Measurements from ENCODE around the gene GJC2.

Gene GJC2

DNA sequence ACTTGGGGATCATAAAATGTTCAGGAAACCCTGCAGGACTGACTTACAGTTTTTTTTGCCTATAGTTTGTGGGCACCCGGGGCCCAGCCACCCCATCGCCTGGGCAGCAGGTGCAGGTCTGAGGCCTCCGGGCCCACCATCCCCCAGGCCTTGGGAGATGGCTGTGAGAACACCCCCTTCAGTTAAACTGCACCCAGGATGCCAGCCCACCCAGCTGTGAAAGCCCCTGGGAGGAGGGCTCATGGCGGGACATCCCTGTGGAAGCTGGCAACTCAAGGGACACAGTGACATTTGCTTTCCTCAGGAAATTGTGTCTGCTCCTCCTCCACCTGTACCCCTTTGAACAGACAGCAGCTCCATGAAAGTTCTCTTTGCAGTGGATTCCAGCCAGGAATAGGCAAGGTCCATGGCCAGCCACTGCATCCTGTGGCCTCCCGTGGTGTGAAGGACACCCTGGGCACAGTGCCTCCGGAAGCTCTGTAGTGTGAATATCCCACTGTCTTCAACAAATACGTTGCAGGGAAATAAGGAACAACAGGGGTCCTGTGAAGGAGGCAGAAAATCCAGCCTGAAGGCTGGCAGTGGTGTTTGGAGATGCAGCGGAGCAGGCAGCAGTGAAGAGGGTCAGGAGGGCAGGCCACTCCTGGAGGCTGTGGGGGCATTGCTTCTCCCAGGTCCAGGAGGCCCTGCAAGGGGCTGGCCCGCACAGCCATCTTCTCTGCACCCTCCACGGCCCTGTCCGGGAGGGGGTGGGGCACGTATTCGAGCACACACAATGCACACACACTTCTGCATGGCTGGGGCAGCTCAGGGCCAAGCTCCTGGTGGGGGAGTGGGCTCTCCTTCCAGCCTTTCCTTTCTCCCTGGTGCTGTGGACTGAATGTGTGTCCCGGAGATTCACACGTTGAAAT lies 56.1 kb downstream of the GJC2 start:
- no peak overlapping the region for H3K4me3 ChIP-seq (ENCODE audit: low read depth, low read length)
- TF ChIP-seq, protein P1, sequence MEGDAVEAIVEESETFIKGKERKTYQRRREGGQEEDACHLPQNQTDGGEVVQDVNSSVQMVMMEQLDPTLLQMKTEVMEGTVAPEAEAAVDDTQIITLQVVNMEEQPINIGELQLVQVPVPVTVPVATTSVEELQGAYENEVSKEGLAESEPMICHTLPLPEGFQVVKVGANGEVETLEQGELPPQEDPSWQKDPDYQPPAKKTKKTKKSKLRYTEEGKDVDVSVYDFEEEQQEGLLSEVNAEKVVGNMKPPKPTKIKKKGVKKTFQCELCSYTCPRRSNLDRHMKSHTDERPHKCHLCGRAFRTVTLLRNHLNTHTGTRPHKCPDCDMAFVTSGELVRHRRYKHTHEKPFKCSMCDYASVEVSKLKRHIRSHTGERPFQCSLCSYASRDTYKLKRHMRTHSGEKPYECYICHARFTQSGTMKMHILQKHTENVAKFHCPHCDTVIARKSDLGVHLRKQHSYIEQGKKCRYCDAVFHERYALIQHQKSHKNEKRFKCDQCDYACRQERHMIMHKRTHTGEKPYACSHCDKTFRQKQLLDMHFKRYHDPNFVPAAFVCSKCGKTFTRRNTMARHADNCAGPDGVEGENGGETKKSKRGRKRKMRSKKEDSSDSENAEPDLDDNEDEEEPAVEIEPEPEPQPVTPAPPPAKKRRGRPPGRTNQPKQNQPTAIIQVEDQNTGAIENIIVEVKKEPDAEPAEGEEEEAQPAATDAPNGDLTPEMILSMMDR (IDR thresholded peaks at IDR 0.05; ENCODE audit: low read depth, low read length): no peak

- TF ChIP-seq, protein P1 (IDR thresholded peaks at IDR 0.05; ENCODE audit: low read depth, low read length): no peak
- H3K4me3 ChIP-seq (ENCODE audit: low read depth, low read length): no peak overlapping the region
Observed at GRCh38 chr1:228206582-228207351, 57.0 kb downstream of the GJC2 start.

GRCh38 chr1:228207381-228207810 lies 57.7 kb downstream of the GJC2 start:
- TF ChIP-seq, protein P1 (IDR thresholded peaks at IDR 0.05; ENCODE audit: low read depth, low read length): no peak
- no peak overlapping the region for H3K4me3 ChIP-seq (ENCODE audit: low read depth, low read length)

DNA sequence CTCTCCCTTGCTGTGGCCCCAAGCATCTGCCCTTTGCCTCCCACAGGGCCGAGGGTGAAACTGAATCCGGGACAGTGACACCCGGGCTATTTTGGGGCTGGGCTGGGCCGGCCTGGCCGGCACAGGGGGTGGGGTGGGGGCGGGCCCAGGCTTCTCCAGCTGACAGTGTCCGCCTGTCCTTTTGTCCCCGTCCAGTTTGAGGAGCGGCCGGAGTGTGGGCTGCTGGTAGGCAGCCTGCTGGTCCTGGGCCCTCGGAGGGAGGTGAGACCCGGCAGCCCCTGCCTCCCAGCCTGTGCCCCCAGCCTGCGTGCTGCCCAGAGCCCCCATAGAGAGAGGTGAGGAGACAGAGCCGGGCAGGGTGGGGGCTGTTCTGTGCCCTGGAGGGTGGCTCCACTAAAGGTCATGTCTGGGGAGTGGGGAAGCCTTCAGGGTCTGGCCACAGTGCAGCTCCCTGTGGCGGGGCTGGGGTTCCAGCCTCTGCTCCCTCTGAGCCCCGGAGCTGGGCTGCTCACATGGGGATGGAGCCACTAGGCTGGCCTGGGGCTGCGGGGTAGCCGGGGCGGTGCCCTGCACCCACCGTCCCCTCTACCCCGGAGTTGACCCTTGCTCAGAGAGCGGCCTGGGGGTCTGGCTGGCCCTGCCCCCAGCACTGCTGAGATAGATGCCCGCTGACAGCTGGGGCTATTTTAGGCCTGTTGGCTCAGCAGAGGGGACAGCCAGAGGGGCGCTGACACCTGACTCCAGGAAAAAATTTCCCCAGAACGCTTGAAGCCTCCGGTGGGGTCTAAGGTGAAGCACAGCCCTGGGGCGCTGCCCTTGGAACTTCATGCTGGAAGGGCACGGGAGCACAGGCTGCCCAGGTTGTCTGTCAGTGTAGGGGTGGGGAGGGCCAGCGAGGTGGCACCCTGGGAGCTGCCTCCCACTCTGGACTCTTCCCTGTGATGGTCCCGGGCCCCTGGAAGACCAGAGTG lies 58.4 kb downstream of the GJC2 start, which contains the start of gene OBSCN:
OBSCN (plus strand) TSS at position 194 of the 971 bp plus-strand sequence. CDS start 3,740 bp downstream, outside the sequence.
- H3K4me3 ChIP-seq (ENCODE audit: low read depth, low read length): no peak within 1 kb of the TSS
- TF ChIP-seq, protein P1 (IDR thresholded peaks at IDR 0.05; ENCODE audit: low read depth, low read length): no peak

GRCh38 chr1:228208831-228209551 lies 59.3 kb downstream of the GJC2 start:
- TF ChIP-seq, protein P1 (IDR thresholded peaks at IDR 0.05; ENCODE audit: low read depth, low read length): no peak
- no peak overlapping the region for H3K4me3 ChIP-seq (ENCODE audit: low read depth, low read length)

Measured in WI38 (cell line).